PFSK-1 (cell line): ENCODE results near the gene TMEM17.

Experiments
- POLR2AphosphoS5 ChIP-seq: IDR thresholded peaks from 2 replicates; pipeline ENCODE4 v1.6.1; 2012; ENCODE audit warnings: low read depth, mild to moderate bottlenecking, control low read depth, low read length, moderate library complexity
- SIN3A ChIP-seq: IDR thresholded peaks from 2 replicates; pipeline ENCODE4 v1.6.1; 2012; ENCODE audit warnings: mild to moderate bottlenecking, low read length, moderate library complexity, borderline replicate concordance; ENCODE audit not compliant: insufficient read depth
- TAF1 ChIP-seq: IDR thresholded peaks from 2 replicates; pipeline ENCODE4 v1.6.1; 2012; ENCODE audit warnings: low read length, control low read depth, borderline replicate concordance; ENCODE audit not compliant: insufficient read depth
- TF ChIP-seq, protein P1 (sequence below), 2 experiments: IDR thresholded peaks; 2 replicates each; pipeline versions ENCODE4 v1.6.1 to v1.8.0; 2011 to 2012; ENCODE audit warnings: low read depth in 2 of 2, low read length in 2 of 2, control low read depth in 1 of 2, inconsistent platforms in 1 of 2, mild to moderate bottlenecking in 1 of 2, moderate library complexity in 1 of 2; ENCODE audit not compliant: insufficient read depth in 1 of 2

DNA sequence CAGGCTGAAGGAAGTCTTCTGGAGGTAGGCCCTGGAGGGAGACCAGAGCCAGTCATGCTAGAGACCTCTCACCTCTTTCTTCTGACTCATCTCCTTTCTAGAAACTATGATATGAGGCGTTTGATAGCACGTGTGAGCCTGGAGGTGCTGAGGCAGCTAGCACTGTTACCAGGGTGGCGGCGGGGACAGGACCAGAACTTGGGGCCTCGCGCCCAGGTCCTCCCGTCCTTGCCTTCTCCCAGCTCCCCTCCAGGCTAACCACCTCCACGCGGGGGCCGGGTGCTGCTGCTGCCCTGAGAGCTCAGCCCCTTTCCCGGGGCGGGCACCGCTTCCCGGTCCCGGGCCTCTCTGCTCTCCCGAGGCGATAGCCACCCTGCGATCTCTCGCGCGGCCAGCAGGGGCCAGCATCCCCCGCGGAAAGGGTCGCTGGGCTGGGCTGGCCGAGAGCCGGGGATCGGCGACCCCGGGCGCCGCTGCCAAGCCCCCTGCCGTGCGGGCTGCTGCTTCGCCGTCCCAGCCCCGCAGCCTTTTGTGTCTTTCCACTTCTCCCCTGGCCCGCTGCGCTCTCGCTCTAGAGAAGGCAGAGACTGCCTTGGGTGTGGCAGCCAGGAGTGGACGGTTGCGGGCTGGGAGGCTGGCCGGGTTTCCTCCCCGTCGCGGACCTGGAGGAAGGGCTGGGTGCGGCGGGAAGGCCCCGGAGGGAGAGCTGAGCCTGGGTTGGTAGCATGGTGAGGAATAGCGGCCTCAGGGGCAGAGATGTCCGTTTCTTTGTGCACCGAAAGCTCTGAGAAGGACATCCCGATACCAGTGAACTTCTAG is 49.1 kb downstream of the TMEM17 start:
- TF ChIP-seq, protein P1, sequence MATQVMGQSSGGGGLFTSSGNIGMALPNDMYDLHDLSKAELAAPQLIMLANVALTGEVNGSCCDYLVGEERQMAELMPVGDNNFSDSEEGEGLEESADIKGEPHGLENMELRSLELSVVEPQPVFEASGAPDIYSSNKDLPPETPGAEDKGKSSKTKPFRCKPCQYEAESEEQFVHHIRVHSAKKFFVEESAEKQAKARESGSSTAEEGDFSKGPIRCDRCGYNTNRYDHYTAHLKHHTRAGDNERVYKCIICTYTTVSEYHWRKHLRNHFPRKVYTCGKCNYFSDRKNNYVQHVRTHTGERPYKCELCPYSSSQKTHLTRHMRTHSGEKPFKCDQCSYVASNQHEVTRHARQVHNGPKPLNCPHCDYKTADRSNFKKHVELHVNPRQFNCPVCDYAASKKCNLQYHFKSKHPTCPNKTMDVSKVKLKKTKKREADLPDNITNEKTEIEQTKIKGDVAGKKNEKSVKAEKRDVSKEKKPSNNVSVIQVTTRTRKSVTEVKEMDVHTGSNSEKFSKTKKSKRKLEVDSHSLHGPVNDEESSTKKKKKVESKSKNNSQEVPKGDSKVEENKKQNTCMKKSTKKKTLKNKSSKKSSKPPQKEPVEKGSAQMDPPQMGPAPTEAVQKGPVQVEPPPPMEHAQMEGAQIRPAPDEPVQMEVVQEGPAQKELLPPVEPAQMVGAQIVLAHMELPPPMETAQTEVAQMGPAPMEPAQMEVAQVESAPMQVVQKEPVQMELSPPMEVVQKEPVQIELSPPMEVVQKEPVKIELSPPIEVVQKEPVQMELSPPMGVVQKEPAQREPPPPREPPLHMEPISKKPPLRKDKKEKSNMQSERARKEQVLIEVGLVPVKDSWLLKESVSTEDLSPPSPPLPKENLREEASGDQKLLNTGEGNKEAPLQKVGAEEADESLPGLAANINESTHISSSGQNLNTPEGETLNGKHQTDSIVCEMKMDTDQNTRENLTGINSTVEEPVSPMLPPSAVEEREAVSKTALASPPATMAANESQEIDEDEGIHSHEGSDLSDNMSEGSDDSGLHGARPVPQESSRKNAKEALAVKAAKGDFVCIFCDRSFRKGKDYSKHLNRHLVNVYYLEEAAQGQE (IDR thresholded peaks at IDR 0.05; ENCODE audit: insufficient read depth in 1 of 2, low read depth in 2 of 2, low read length in 2 of 2) = no peak
- TF ChIP-seq POLR2AphosphoS5 = no peak
- no peak for TF ChIP-seq TAF1
- TF ChIP-seq SIN3A = no peak
